GM21515 (cell line): ENCODE measurements around the gene ALDH1A1.

Experiments used
- ATAC-seq: cut with Tn5 transposase; IDR thresholded peaks from one replicate; pipeline ENCODE4 v1.9.1; 2021; ENCODE audit not compliant: unreplicated experiment

The ALDH1A1 gene

GRCh38 chr9:72952914-72953313 lies at the start of gene ALDH1A1:
TSS of gene ALDH1A1 (minus strand) at chr9:72953053. CDS start at chr9:72953000, 53 bp downstream.
- ATAC-seq: no peak

DNA sequence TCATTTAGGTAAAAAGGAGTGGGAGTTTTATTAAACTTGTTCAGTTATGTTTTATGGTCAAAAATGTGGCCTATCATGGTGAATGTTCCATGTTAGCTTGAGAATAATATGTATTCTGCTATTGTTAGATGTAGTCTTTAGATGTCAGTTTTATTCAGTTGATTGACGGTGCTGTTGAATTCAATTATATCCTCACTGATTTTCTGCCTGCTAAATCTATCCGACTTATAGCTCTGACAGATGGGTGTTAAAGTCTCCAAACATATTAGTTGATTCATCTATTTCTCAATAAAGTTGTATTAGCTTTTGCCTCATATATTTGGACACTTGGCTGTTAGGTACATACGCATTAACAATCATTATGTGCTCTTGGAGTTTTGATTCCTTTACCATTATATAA lies 49.0 kb upstream of the ALDH1A1 start:
- ATAC-seq: no peak

DNA sequence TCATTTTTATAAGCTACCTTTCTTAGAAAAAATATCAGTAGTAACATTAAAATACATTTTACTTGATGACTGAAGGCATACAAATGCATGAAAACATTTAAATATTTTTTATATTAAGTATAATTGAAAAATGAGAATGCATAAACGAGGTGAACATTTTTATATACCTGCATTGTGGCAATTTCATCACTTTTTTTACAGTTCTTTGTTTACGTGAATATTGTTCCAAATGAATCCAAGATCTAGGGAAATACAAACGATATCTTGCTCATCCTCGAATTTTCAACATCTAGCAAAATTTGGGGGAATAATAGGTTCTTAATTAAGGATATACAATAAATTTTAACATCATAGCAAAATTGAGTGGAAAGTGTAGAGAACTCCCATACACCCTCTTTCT lies 45.5 kb upstream of the ALDH1A1 start:
- ATAC-seq: no peak

DNA sequence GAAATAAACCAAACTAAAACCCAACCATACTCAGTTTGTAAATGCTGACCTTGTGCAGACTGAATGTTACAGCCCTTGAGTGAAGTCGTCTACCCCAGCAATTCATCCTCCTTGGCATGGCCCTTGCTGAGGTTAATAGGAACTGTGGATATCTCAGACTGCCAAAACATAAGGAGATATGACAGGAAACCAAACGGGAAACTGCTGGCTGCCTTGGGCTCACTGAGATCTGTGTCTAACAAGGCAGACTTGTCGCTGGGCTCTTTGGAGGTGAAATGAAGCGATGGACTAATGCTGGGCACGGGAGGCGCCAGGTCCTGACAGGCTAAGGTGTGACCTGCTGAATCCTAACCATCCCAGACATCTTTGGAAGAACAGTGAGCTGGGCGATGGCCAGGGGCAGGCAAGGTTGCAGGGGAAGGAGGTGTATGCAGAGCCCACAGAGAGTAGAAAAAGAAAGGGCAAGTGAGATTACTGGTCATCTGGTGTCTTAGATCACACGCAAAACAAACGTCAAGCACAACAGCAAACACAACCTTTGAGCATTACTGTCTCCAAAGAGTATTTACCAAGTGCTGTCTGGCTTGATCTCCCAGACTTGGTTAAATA lies 44.6 kb upstream of the ALDH1A1 start:
- no peak for ATAC-seq

DNA sequence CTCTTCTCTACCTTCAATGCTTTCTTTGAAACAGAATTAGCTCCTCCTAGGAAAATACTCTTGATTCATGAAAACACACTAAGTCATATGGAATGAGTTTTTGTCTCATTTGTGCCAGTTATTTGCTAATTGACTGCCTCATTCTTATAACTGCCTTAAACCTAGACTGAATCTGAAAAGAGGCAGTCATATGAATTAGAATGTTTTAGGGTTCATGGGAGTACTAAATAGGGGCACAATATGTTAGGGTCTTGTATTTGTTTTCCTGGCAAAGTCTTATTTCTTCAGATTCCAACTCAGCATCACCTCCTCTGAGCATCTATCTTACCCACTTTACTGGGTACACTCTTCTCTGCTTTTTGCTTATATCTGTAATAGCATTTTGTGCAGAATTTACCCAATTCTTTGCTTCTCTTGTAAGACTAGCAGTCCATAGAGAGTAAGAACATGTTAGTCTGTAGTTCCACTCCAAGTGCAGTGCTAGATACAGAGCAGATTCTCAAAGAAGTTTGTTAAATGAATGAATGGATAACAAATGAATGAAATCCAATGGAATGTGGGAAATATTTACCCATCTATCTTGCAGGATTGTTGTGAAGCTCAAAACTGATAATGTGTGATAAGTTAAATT lies 43.9 kb upstream of the ALDH1A1 start:
- ATAC-seq: no peak

DNA sequence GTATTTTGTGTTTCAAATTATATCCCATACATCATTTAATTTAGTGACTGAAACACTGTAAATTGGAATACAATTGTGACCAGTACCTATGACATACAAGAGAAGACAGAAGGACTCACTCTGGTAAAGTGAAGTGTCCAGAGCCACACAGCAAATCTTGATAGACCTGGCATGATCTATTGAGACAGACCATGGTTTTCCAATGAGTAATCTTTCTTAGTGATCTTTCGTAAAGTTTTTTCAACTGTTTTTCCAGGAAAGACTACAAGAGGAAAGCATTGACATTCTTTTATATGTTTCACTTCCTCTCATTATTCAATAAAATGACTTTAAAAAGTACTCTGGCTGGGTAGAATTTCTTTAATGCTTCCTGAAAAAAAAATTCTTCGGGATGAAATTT lies 43.3 kb upstream of the ALDH1A1 start:
- no peak for ATAC-seq

DNA sequence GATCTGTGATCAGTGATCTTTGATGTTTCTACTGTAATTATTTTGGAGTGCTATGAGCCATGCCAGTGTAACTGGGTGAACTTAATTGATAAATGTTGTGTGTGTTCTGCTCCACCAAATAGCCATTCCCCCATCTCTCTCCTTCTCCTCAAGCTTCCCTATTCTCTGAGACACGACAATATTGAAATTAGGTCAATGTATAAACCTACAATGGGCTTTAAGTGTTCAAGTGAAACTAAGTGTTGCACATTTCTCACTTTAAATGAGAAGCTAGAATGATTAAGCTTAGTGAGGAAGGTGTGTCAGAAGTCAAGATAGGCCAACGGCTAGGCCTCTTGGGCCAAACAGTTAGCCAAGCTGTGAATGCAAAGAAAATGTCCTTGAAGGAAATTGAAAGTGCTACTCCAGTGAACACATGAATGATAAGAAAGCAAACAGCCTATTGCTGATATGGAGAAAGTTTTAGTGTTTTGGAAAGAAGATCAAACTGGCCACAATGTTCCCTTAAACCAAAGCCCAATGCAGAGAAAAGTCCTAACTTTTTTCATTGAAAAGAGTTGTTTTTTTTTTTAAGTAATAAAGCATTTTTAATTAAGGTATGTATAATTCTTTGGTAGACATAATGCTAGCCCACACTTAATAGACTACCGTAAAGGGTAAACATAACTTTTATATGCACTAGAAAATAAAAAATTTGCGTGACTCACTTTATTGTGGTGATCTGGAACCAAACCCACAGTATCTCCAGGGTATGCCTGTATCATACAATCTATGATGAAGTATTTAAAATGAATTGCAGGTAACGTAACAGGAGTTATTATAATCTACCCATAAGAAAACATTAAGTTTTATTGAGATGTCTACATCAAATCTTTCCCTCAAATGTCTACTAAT lies 42.5 kb upstream of the ALDH1A1 start:
- no peak for ATAC-seq

GRCh38 chr9:72991772-72992171 lies 38.9 kb upstream of the ALDH1A1 start:
- ATAC-seq: no peak

DNA sequence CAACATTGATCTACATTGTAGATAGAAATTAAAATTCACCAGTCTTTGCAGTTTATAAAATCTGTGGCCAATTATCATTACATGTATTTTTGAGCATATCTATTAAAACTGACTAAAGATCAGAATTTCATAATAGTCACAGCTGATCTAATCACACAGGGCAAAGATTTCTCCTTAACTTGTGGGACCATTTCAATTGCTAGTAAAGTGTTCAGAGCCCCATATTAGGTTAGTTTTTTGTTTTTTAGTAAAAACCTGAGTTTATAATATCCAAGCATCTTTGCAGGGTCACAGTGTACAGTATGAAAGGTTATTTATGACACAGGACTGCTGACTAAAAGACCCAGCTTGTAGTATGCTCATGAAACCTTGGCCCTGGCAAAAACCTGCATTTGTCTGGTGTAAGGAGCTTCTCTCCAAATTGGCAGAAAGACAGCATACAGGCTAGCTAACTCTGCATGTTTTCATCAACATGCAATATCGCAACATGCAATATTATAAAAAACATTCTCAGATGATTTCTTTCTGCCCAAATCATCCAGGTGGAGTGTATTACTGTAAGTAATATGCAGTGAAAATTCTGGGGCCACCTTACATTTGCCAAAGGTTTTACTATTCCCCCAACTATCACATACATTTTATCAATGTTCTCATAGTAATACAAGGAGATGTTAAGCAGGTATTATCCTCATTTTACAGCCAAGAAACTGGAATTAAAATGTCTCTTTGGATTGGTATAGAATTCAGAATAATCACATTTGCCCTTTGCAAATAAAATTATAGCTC lies 37.7 kb upstream of the ALDH1A1 start:
- ATAC-seq: no peak

DNA sequence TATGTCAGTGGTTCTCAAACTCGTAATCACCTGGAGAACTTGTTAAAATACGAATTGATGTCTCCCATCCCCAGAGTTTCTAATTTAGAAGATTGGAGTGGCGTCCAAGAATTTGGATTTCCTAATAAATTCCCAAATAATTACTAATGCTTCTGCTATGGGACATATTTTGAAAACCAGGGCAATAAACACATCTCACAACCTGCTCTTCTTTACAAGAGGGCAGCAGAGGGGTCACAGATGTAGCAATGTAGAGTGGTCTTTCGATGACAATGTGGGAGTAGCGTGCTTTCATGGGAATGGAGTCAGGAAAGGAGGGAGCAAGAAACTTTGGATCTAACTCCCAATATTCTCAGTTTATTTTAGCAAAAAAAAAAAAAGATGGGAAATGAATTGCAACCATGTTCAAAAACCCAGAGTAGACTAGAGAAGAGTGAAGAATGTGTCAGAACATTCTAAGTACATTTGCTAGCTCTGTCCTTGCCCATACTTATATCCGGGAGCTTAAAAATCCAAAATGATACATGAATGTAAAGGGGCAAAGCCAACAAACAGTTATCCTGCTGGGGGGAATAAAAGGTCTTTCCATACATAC lies 33.8 kb upstream of the ALDH1A1 start:
- ATAC-seq: no peak

DNA sequence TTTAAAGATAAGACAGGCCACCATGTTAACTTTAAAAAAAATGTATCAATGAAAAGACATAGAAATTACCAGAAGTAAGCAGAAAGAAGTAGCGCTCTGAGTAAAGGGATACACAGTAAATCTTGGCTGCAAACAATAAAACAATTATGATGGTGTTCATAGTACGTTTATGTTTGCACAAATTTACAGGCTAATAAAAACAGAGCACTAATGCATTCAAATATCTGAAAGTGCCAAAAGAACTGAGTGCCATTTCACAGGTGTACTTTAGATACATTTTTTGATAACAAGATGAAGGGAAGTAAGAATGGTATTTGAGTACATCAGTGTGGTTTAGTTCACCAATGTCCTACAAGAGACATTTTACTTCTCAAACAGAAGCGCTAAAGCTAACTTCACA lies 32.9 kb upstream of the ALDH1A1 start:
- no peak for ATAC-seq

- no peak for ATAC-seq
Observed at GRCh38 chr9:72984991-72985390, 32.1 kb upstream of the ALDH1A1 start.

- ATAC-seq: no peak
Observed at GRCh38 chr9:72984226-72984947, 31.5 kb upstream of the ALDH1A1 start.

GRCh38 chr9:72983512-72984225 lies 30.8 kb upstream of the ALDH1A1 start:
- no peak for ATAC-seq

- no peak for ATAC-seq
Observed at GRCh38 chr9:72983056-72983455, 30.2 kb upstream of the ALDH1A1 start.

GRCh38 chr9:72982146-72982799 lies 29.4 kb upstream of the ALDH1A1 start:
- ATAC-seq: no peak

DNA sequence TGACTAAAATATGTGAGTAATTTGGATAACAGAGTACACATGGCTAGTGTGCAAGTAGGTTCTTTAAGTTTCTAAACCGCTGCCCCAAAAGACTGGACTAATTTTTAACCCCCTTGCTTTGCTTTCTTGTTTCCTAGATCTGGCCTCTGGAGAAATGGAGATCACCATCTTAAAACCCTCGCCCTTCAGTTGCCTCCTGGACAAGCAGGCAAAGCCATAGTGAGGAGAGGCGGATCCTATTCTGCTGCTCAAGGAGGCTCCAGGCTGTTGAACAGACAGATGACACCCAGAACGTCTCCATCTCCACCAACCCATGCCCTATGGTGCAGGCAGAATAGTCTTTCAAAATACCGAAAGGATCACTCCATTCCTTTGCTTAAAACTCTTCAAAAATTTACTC lies 28.6 kb upstream of the ALDH1A1 start:
- ATAC-seq: no peak

DNA sequence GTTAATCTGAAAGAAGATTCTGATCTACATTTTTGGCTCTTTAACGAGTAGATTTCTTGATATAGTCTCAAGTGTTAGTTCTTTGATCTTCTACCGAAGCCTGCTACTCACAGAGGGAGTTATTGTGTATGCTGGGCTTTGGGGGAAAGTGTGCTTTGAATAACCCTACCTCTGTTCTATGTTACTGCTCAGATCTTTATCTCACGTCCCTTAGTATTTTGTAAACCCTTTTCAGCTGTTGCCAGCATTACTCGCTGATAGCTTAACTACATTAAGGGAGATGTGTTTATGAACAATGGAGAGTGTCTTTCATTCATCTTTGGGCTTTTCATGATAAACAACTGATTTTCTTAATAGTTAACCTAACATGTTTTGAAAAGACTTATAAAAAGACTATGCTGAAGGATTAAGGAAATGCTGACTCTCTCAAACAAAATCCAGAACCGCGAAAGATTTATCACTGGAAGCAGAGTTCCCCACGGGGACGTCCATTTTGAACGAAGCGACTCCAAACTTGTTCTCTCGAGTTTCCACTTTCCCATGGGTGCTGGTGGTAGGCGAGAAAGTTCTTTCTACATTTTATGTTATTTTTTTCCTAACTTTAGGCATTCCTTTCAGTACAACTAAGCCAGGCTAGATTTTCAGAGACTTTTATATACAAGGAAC lies 27.9 kb upstream of the ALDH1A1 start:
- no peak for ATAC-seq

DNA sequence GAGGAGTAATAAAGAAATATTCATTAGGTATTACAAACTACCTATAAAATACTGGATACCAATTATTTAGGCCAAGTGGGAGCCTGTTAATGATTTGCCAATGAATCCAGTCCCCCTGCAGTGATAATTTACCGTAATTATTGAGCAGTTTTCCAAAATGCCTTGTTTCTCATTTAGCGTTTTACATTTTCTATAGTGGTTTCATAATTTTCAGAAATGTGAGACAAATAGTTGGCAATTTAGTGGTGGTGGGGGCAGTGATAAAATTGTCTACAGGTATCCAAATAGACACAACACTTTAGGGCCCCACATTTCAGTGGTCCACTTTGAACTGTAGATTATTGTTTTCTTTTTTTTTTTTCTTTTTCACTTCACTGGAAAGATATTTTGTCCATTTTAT lies 27.3 kb upstream of the ALDH1A1 start:
- no peak for ATAC-seq
